22Rv1 (cell line): ENCODE measurements around the gene WNT7A.

ENCODE experiments used
- ZFX ChIP-seq: fragments of 450-650 bp; IDR thresholded peaks from 2 replicates; pipeline ENCODE4 v1.6.1; 2017; ENCODE audit warnings: antibody characterized with exemption, borderline replicate concordance
- TF ChIP-seq, protein P1 (sequence below): fragments of 450-650 bp; IDR thresholded peaks from 2 replicates; pipeline ENCODE4 v1.5.1; 2017; ENCODE audit warnings: mild to moderate bottlenecking

DNA sequence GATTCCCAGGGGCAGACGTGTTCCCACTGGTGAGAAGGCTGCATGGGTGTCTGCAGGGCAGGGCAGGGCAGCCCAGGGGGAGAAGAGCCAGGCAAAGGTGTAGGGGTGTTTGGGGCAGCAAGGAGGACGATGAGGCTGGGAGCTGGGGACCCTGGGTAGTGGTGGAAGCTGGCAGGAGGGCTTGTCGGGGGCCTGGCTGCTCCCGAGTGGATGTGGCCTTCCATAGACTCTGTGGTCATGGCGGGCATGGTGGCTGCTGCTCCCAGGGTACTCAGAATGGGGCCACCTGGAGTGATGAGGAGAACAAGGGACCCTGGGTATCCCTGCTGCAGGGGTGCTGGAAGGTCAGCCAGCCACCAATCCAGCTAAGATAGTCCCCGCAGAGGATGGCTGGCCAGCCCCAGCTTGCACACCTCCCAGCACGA lies 107.5 kb downstream of the WNT7A start:
- TF ChIP-seq, protein P1, sequence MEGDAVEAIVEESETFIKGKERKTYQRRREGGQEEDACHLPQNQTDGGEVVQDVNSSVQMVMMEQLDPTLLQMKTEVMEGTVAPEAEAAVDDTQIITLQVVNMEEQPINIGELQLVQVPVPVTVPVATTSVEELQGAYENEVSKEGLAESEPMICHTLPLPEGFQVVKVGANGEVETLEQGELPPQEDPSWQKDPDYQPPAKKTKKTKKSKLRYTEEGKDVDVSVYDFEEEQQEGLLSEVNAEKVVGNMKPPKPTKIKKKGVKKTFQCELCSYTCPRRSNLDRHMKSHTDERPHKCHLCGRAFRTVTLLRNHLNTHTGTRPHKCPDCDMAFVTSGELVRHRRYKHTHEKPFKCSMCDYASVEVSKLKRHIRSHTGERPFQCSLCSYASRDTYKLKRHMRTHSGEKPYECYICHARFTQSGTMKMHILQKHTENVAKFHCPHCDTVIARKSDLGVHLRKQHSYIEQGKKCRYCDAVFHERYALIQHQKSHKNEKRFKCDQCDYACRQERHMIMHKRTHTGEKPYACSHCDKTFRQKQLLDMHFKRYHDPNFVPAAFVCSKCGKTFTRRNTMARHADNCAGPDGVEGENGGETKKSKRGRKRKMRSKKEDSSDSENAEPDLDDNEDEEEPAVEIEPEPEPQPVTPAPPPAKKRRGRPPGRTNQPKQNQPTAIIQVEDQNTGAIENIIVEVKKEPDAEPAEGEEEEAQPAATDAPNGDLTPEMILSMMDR, result no peak
- no peak for TF ChIP-seq ZFX
